HFFc6 (cell line): ENCODE results near the gene C2orf69. TPM values are rescaled to one million over a fixed set of nuclear protein-coding genes. Genes with fewer than 3 reads are reported as not detected.

Source experiments
- DNase-seq: peaks from one replicate; pipeline ENCODE4 v3.0.0-alpha.2; 2018
- H3K27ac Mint-ChIP-seq: 2 replicates; pipeline ENCODE4 v1.8.0; 2020; ENCODE audit warnings: mild to moderate bottlenecking, mixed read lengths
- H3K27me3 Mint-ChIP-seq: 2 replicates; pipeline ENCODE4 v1.8.0; 2021; ENCODE audit warnings: mild to moderate bottlenecking, moderate library complexity, mixed read lengths; ENCODE audit not compliant: insufficient read depth
- H3K36me3 Mint-ChIP-seq: 2 replicates; pipeline ENCODE4 v1.8.0; 2021; ENCODE audit warnings: low read depth, mixed read lengths
- H3K4me1 Mint-ChIP-seq: 2 replicates; pipeline ENCODE4 v1.8.0; 2020; ENCODE audit warnings: low read depth, mixed read lengths
- H3K4me3 Mint-ChIP-seq: 2 replicates; pipeline ENCODE4 v1.8.0; 2020; ENCODE audit warnings: mild to moderate bottlenecking, moderate library complexity, mixed read lengths
- H3K9me3 Mint-ChIP-seq: 2 replicates; pipeline ENCODE4 v1.8.0; 2020; ENCODE audit warnings: mild to moderate bottlenecking, mixed read lengths
- CTCF ChIP-seq: fragments of 200-600 bp; sonication (generic); IDR thresholded peaks from 2 replicates; pipeline ENCODE4 v1.5.0; 2021; ENCODE audit warnings: antibody characterized with exemption, mild to moderate bottlenecking
- total RNA-seq, 6 experiments: library from RNA; stranded (reverse); fragmentation: NEBNext Ultra II Directional; extraction: Animal tissue kit (Norgen Biotek cat#: 25700); gene quantifications; 2 replicates in 1 of 6; 3 replicates in 5 of 6; pipeline ENCODE4 v1.2.3, GENCODE V29; 2021

Gene C2orf69
- total RNA-seq, 6 experiments from 2014 or later: 11.8 to 15.2 (median 14.4) TPM

DNA sequence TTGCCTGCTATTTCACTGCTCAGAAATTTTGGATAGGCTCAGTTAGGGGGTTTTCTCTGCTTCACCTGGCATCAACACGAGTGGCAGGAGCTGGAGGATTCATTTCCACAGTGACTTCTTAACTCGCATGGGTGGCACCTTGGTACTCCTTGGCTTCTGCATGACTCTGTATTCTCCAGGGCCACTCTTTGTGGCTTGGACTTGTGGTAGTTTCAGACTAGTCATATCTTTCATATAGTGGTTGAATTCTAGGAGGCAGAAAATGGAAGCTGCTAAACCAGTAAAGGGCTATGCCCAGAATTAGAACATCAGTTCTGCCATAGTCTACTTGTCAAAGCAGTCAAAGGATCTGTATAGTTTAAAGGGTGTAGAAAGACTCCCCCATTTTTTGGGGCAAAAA is 51.1 kb downstream of the C2orf69 start:
- no peaks in the 10 kb centered on the region for H3K9me3 Mint-ChIP-seq
- no peak overlapping the region for H3K4me3 Mint-ChIP-seq
- TF ChIP-seq CTCF: no peak
- peaks cover 15% of the 10 kb centered on the region for H3K4me1 Mint-ChIP-seq
- H3K36me3 Mint-ChIP-seq: peaks cover 13% of the 10 kb centered on the region; the same call in 1 of the 2 replicates
- DNase-seq: no peak
- no peaks in the 10 kb centered on the region; the same call in 1 of the 2 replicates for H3K27me3 Mint-ChIP-seq
- H3K27ac Mint-ChIP-seq: no peak overlapping the region

- H3K9me3 Mint-ChIP-seq: no peaks in the 10 kb centered on the region
Measured at GRCh38 chr2:199966405-199966804, 55.3 kb downstream of the C2orf69 start.

DNA sequence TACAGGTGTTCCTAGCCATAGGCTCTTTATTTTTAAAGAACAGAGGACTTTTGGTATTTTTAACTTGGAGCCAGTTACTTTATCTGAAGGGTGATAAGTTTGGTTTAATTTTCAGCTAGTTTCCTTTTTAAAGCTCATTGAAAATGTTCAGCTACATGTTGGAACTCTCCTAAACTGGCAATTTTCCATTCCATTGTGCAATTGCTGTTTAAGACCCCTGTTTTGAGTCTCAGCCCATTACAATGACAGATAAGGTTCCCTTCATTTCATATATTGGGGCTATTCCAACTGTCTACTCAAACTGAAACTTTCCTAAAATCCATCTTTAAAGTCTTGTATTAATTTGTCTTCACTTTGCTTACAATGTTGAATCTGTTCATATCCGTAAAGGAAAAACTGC is 55.9 kb downstream of the C2orf69 start:
- no peak for DNase-seq
- no peaks in the 10 kb centered on the region for H3K27me3 Mint-ChIP-seq
- H3K4me1 Mint-ChIP-seq: no peaks in the 10 kb centered on the region
- H3K36me3 Mint-ChIP-seq: peaks cover 8% of the 10 kb centered on the region; the same call in 1 of the 2 replicates
- H3K9me3 Mint-ChIP-seq: no peaks in the 10 kb centered on the region
- H3K4me3 Mint-ChIP-seq: no peak overlapping the region
- H3K27ac Mint-ChIP-seq: no peak overlapping the region
- no peak for TF ChIP-seq CTCF

More at GRCh38 chr2:199966405-199966804, 55.3 kb downstream of the C2orf69 start:
- no peak overlapping the region for H3K27ac Mint-ChIP-seq
- H3K4me3 Mint-ChIP-seq: no peak overlapping the region
- DNase-seq: no peak
- no peaks in the 10 kb centered on the region for H3K27me3 Mint-ChIP-seq
- H3K4me1 Mint-ChIP-seq: no peaks in the 10 kb centered on the region
- peaks cover 8% of the 10 kb centered on the region; the same call in 1 of the 2 replicates for H3K36me3 Mint-ChIP-seq
- TF ChIP-seq CTCF: no peak

GRCh38 chr2:199968126-199968525 is 57.0 kb downstream of the C2orf69 start:
- no peak for DNase-seq
- Mint-ChIP-seq H3K27me3 (no peaks in the 10 kb centered on the region), H3K9me3 (no peaks in the 10 kb centered on the region), H3K4me3 (no peak overlapping the region), H3K4me1 (no peaks in the 10 kb centered on the region), H3K27ac (no peak overlapping the region), H3K36me3 (0 out of 2 replicates have a peak, but pooled peaks cover 5% of the 10 kb centered on the region)
- no peak for TF ChIP-seq CTCF

DNA sequence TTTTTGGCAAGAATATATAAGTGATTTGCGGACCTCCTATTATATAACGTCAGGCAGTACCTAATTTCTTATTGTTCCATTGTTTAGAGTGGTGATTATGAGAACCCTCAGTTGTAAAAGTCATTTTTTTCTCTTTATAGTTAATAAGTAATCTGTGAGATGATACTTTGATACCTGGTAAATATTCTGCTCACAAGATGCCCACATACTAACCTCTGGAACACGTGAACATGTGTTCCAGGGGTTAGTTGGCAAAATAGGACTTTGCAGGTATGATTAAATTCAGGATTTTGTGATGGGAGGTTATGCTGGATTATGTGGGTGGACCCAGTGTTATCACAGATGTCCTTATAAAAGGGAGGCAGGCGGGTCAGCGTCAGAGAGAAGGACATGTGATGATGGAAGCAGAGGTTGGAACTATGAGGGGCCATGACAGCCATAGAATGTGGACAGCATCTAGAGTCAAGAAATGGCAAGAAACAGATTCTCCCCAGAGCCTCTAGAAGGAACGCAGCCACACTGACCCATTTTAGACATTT is 61.1 kb downstream of the C2orf69 start:
- H3K4me3 Mint-ChIP-seq: no peak overlapping the region
- H3K27ac Mint-ChIP-seq: no peak overlapping the region
- H3K9me3 Mint-ChIP-seq: no peaks in the 10 kb centered on the region
- TF ChIP-seq CTCF: no peak
- no peak for DNase-seq
- no peaks in the 10 kb centered on the region for H3K36me3 Mint-ChIP-seq
- peaks cover 5% of the 10 kb centered on the region; the same call in 1 of the 2 replicates for H3K4me1 Mint-ChIP-seq
- no peaks in the 10 kb centered on the region for H3K27me3 Mint-ChIP-seq
